Measurements from ENCODE around the gene EIF4EBP2. TPM values are rescaled to one million over a fixed set of nuclear protein-coding genes. Genes with fewer than 3 reads are reported as not detected.

The EIF4EBP2 gene
- total and polyA plus RNA-seq, 9 donors = 37.7 to 99.2 (median 72.5) TPM

DNA sequence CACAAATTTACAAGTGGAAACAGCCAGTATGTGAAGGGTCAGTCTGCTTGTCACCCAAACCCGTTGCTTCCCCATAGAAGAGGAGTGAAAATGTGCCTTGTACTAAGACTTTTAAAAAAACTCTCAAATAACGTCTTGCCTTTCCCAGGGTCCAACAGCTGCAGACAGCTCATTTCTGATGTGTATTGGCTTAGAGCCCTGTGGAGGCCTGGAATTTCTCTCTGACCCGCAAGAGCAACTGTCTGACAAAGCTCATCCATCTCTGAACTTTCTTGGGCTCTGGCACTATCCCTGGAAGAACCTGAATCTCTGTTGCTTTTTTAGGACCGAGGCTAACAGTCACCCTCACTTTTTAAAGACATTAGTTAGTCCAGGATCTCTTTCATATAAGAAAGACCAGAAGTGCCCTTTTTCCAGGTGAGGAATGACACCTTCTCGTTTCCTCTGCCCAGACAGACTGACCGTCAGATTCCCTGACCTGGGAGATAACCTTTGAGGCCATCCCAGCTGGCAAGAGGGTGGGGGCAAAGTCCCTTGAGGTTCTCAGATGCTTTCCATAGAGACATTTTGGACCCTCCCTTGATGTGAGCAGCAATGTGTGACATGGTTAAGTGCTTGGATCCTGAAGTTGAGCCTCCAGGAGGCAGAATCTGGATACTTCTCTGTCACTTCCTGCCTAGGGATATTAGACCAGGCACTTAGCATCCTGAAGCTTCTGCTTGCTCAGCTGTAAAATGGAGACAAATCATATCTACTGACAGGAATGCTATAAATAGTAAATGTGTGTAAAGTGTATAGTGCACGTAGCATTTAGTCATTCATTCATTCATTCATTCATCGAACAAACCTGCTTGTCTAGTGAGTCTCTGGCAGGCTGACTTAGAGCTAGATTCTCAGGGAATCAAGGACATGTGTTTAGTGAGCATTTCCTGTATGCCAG is 42.0 kb downstream of the EIF4EBP2 start:
- no peak overlapping the region for H3K27ac ChIP-seq
- WGBS, 3 donors = 28 to 32% (median 28%) methylated on average over 8 of the region's 8 CpGs
- H3K4me1 ChIP-seq (ENCODE audit: insufficient read depth) = peaks cover 11% of the 10 kb centered on the region
- H3K9me3 ChIP-seq = no peaks in the 10 kb centered on the region
- no peak for DNase-seq
- TF ChIP-seq POLR2A (IDR thresholded peaks at IDR 0.05) (no peak), EP300 (IDR thresholded peaks at IDR 0.05) (no peak)
- TF ChIP-seq, protein P1, sequence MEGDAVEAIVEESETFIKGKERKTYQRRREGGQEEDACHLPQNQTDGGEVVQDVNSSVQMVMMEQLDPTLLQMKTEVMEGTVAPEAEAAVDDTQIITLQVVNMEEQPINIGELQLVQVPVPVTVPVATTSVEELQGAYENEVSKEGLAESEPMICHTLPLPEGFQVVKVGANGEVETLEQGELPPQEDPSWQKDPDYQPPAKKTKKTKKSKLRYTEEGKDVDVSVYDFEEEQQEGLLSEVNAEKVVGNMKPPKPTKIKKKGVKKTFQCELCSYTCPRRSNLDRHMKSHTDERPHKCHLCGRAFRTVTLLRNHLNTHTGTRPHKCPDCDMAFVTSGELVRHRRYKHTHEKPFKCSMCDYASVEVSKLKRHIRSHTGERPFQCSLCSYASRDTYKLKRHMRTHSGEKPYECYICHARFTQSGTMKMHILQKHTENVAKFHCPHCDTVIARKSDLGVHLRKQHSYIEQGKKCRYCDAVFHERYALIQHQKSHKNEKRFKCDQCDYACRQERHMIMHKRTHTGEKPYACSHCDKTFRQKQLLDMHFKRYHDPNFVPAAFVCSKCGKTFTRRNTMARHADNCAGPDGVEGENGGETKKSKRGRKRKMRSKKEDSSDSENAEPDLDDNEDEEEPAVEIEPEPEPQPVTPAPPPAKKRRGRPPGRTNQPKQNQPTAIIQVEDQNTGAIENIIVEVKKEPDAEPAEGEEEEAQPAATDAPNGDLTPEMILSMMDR (IDR thresholded peaks at IDR 0.05) = no peak
- intact Hi-C loops (cut with DNase I) = no loop called here
- H3K36me3 ChIP-seq = no peaks in the 10 kb centered on the region
- H3K4me3 ChIP-seq = no peak overlapping the region
- no peaks in the 10 kb centered on the region for H3K27me3 ChIP-seq

- Histone ChIP-seq H3K4me3 (no peak overlapping the region), H3K9me3 (no peaks in the 10 kb centered on the region), H3K36me3 (no peaks in the 10 kb centered on the region), H3K27ac (no peak overlapping the region), H3K27me3 (no peaks in the 10 kb centered on the region), H3K4me1 (ENCODE audit: insufficient read depth) (peaks cover 6% of the 10 kb centered on the region)
- TF ChIP-seq EP300 (IDR thresholded peaks at IDR 0.05) = no peak
- TF ChIP-seq, protein P1 (IDR thresholded peaks at IDR 0.05) = no peak
- no peak for TF ChIP-seq POLR2A (IDR thresholded peaks at IDR 0.05)
- intact Hi-C loops (cut with DNase I) = no loop called here
- no peak for DNase-seq
- 31 to 74% (median 54%) methylated on average over 2 of the region's 2 CpGs for WGBS, 3 donors
These were observed 44.3 kb downstream of the EIF4EBP2 start for GRCh38 chr10:70448236-70448635.

- intact Hi-C loops (cut with DNase I) = no loop called here
- WGBS, 3 donors = 76 to 85% (median 76%) methylated on average over 6 of the region's 6 CpGs
- Histone ChIP-seq H3K36me3 (no peaks in the 10 kb centered on the region), H3K27ac (no peak overlapping the region), H3K27me3 (no peaks in the 10 kb centered on the region), H3K4me1 (ENCODE audit: insufficient read depth) (peaks cover 8% of the 10 kb centered on the region), H3K4me3 (no peak overlapping the region), H3K9me3 (no peaks in the 10 kb centered on the region)
- DNase-seq = no peak
- TF ChIP-seq, protein P1 (IDR thresholded peaks at IDR 0.05) = no peak
- TF ChIP-seq EP300 (IDR thresholded peaks at IDR 0.05) (no peak), POLR2A (IDR thresholded peaks at IDR 0.05) (no peak)
These were observed 51.3 kb downstream of the EIF4EBP2 start for GRCh38 chr10:70455213-70455630.

GRCh38 chr10:70456164-70456563 is 52.2 kb downstream of the EIF4EBP2 start:
- Histone ChIP-seq H3K27ac (no peak overlapping the region), H3K4me3 (no peak overlapping the region), H3K36me3 (no peaks in the 10 kb centered on the region), H3K27me3 (no peaks in the 10 kb centered on the region), H3K9me3 (no peaks in the 10 kb centered on the region), H3K4me1 (ENCODE audit: insufficient read depth) (peaks cover 5% of the 10 kb centered on the region)
- DNase-seq = no peak
- TF ChIP-seq, protein P1 (IDR thresholded peaks at IDR 0.05) = no peak
- TF ChIP-seq EP300 (IDR thresholded peaks at IDR 0.05) (no peak), POLR2A (IDR thresholded peaks at IDR 0.05) (no peak)
- 68 to 74% (median 73%) methylated on average over 8 of the region's 8 CpGs for WGBS, 3 donors
- intact Hi-C loops (cut with DNase I) = no loop called here
